Small intestine (tissue), 7 donors: Measurements from ENCODE around the gene NECTIN1. TPM values are rescaled to one million over a fixed set of nuclear protein-coding genes. Genes with fewer than 3 reads are reported as not detected.

Experiments
- DNase-seq, 2 donors: peaks; one replicate each; pipeline versions ENCODE4 v3.0.0 to v3.0.0-alpha.2; 2013
- FAIRE-seq: peaks from 2 replicates; lab custom pipeline; 2012; peaks lifted over from hg19 to GRCh38; lab: Jason Lieb, UNC
- H3K27ac ChIP-seq, 3 donors: one replicate each; pipeline ENCODE4 v1.5.1; 2013; ENCODE audit warnings: low read length in 2 of 3, mild to moderate bottlenecking in 2 of 3, control low read depth in 1 of 3, inconsistent platforms in 1 of 3, low read depth in 1 of 3, moderate library complexity in 1 of 3
- H3K27me3 ChIP-seq, 3 donors: one replicate each; pipeline ENCODE4 v1.6.1; 2013; ENCODE audit warnings: low read length in 3 of 3, inconsistent platforms in 1 of 3; ENCODE audit not compliant: control insufficient read depth in 3 of 3, insufficient read depth in 3 of 3
- H3K36me3 ChIP-seq, 3 donors: one replicate each; pipeline ENCODE4 v1.6.1; 2013; ENCODE audit warnings: low read length in 3 of 3, inconsistent platforms in 1 of 3, low read depth in 1 of 3, mild to moderate bottlenecking in 1 of 3, moderate library complexity in 1 of 3; ENCODE audit not compliant: control insufficient read depth in 3 of 3, insufficient read depth in 2 of 3
- H3K4me1 ChIP-seq, 3 donors: one replicate each; pipeline ENCODE4 v1.6.1; 2013; ENCODE audit warnings: low read length in 2 of 3, inconsistent platforms in 1 of 3, low read depth in 1 of 3, mild to moderate bottlenecking in 1 of 3, moderate library complexity in 1 of 3; ENCODE audit not compliant: control insufficient read depth in 3 of 3, insufficient read depth in 2 of 3
- H3K4me3 ChIP-seq, 3 donors: one replicate each; pipeline ENCODE4 v1.5.1; 2013; ENCODE audit warnings: low read length in 3 of 3, control low read depth in 1 of 3, inconsistent platforms in 1 of 3, low read depth in 1 of 3, mild to moderate bottlenecking in 1 of 3, moderate library complexity in 1 of 3
- H3K9me3 ChIP-seq, 2 donors: one replicate each; pipeline ENCODE4 v1.6.1; 2013; ENCODE audit warnings: low read depth in 1 of 2, low read length in 1 of 2; ENCODE audit not compliant: control insufficient read depth in 2 of 2, insufficient read depth in 1 of 2
- WGBS, 3 donors: extraction: QIAGEN DNeasy Blood & Tissue Kit; methylation state at CpG; one replicate each; pipeline ENCODE4 v1.1.7; 2013; 5-methylcytosine and 5-hydroxymethylcytosine counted together
- polyA plus RNA-seq, 4 donors: library from polyadenylated mRNA; stranded (reverse) in 3 of 4; unstranded in 1 of 4; fragments of 200-250 nt in 3 of 4; fragments of 120-200 nt in 1 of 4; gene quantifications; one replicate each; pipeline versions ENCODE4 v1.2.1 to v1.2.3, GENCODE V29; 2013
- donor health status: healthy with polysubstance abuse.
- donor health status: control.
- donor health status: control.
- donor health status: Bipolar disorder and iron deficiency.
- donor health status: healthy.

Gene NECTIN1
- polyA plus RNA-seq, 4 donors = 2.7 to 32.8 (median 11.7) TPM

DNA sequence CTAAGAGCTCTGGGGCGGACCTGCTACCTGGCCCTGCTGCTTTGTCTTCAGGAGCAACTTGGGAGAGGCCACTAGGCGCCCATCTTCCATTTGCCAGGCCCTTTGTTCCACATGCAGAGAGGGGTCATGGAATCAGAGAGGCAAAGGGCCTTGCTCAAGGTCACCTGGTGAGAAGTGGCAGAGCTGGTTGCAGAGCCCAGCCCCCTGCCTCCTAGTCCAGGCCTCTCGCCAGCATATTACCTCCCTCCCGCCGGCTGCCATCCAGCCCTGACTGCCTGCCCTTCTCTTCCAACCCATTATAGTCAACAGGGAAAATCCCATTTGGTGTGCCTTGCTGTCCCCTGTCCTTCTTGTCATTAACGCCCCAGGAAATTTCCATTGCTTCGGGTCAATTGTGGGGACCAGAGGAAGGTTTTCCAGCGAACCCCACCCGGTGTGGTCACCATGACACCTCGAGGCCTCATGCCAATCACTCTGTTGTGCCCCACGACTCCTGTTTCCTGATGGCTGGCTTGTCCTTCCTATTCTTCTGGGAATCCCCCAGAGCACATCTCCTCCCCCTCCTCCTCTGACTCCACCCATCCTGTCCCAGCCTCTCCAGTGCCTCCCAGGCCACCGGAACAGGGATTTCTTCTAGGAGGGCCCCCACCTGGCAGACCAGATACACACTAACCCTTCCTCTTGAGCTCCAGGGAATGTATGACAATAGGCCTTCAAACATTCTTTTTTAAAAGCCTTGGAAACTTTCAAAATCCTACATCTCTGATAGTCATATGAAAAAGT is 77.0 kb downstream of the NECTIN1 start:
- peaks cover 0 to 4% (median 0%) of the 10 kb centered on the region in 3 donors for H3K27me3 ChIP-seq
- H3K27ac ChIP-seq = no peak overlapping the region
- no peak overlapping the region for H3K4me3 ChIP-seq
- DNase-seq = no peak
- H3K4me1 ChIP-seq = no peaks in the 10 kb centered on the region
- H3K9me3 ChIP-seq = no peaks in the 10 kb centered on the region
- no peak for FAIRE-seq
- no peaks in the 10 kb centered on the region for H3K36me3 ChIP-seq
- 73 to 85% (median 80%) methylated on average over 12 of the region's 12 CpGs for WGBS, 3 donors

DNA sequence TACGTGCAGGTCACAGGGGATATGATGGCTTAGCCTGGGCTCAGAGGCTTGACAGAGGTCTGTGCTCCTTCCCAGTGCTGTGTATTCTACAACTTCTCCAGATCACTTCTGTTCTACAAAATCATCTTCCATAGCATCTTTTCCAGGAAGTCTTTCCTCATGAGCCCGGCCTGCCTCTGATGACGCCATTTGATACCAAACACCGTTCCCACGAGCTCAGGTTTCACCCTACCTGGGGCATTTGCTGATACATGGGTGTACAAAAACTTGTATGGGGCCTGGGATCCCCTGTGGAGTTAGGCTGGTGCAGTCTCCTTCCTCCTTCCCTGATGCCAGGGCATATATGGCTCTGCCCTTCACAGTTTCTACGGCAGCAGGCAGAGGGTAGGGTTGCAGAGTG is 78.7 kb downstream of the NECTIN1 start:
- no peak for DNase-seq
- H3K4me1 ChIP-seq = no peaks in the 10 kb centered on the region
- H3K27me3 ChIP-seq = peaks cover 0 to 2% (median 0%) of the 10 kb centered on the region in 3 donors
- H3K9me3 ChIP-seq = no peaks in the 10 kb centered on the region
- H3K4me3 ChIP-seq = no peak overlapping the region
- no peak overlapping the region for H3K27ac ChIP-seq
- 69 to 77% (median 70%) methylated on average over 6 of the region's 6 CpGs for WGBS, 3 donors
- no peaks in the 10 kb centered on the region for H3K36me3 ChIP-seq
- FAIRE-seq = no peak

DNA sequence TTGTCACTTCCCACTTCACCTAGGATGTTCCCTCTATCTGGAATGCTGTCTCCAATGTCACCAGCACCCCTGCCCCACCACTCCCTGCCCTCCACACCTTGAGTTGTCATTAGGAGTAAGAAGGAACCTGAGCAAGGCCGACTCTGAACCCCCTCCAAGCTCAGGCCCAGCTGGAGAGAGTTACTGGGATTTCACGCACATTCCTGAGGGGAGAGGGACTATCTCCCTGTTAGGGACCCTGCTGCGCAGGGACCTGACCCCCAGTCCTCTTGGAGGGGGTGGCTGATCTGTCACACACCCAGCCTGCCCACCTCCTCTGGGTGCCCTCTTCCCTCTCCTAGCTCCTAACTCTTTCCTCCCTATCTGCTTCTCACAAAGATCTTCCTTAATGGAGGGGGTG is 81.7 kb downstream of the NECTIN1 start:
- H3K9me3 ChIP-seq = no peaks in the 10 kb centered on the region
- no peak overlapping the region for H3K4me3 ChIP-seq
- no peaks in the 10 kb centered on the region for H3K4me1 ChIP-seq
- FAIRE-seq (no peak), DNase-seq (no peak)
- peaks cover 0 to 2% (median 0%) of the 10 kb centered on the region in 3 donors for H3K27me3 ChIP-seq
- WGBS, 3 donors = 65 to 89% (median 78%) methylated on average over 3 of the region's 3 CpGs
- H3K36me3 ChIP-seq = no peaks in the 10 kb centered on the region
- no peak overlapping the region for H3K27ac ChIP-seq

DNA sequence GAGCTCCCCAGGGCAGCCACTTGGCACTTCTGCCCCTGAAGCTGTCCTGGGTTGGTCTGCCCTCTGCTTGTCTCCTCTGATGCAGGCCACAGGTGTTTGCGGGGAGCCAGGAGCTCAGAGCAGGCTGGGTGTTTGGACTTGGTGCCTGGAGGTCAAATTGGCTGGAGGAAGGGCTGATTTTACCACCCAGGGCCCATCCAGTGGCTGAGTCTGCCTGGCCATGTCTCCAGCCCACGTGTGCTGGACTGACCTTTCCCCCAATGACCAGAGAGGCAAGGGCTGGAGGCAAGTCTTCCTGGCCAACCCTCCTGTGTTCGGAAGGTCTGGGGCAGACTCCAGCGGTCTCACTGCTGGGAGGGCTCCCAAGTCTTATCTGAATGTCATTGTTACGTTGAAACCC is 84.0 kb downstream of the NECTIN1 start:
- Histone ChIP-seq H3K9me3 (no peaks in the 10 kb centered on the region), H3K4me1 (no peaks in the 10 kb centered on the region), H3K27ac (no peak overlapping the region), H3K27me3 (no peaks in the 10 kb centered on the region), H3K36me3 (no peaks in the 10 kb centered on the region), H3K4me3 (no peak overlapping the region)
- DNase-seq = no peak
- no peak for FAIRE-seq
- 73 to 83% (median 77%) methylated on average over 5 of the region's 5 CpGs for WGBS, 3 donors

DNA sequence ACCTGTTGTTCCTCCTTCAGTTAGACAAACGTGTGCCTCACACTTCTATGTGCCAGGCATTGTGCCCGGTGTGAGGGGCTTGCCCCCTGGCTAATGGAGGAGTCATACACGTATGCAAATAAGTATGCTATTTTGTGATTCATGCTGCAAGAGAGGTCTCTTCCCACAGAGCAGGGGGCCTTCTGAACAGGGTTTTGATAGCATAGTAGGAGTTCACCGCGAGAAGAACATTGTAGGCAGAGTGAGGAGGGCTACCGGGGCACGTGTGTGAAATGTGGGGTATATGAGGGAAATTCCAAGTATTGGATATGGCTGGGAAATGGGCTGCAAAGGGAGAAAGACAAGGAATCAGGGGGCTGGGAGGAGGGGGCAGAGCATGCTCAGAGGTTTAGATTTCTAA is 84.5 kb downstream of the NECTIN1 start:
- 86 to 94% (median 87%) methylated on average over 7 of the region's 7 CpGs for WGBS, 3 donors
- FAIRE-seq (no peak), DNase-seq (no peak)
- Histone ChIP-seq H3K27ac (no peak overlapping the region), H3K4me3 (no peak overlapping the region), H3K4me1 (no peaks in the 10 kb centered on the region), H3K27me3 (no peaks in the 10 kb centered on the region), H3K9me3 (no peaks in the 10 kb centered on the region), H3K36me3 (no peaks in the 10 kb centered on the region)

DNA sequence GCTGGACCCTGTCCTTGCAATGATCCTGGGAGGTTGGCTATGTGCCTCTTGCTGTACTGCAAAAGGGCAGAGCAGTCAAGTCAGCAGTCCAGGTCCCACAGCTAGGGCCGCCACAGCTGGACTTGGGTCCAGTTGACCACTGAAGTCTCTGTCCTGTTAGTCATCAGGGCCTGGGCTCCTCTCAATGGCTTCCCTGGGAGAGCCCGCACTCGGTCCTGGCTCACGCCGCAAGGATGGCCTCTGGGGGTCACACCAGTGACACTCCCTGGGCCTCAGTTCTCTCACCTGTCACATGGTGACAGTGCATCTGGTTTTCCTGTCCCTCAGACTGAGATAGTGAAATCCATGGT is 85.1 kb downstream of the NECTIN1 start:
- Histone ChIP-seq H3K36me3 (no peaks in the 10 kb centered on the region), H3K9me3 (no peaks in the 10 kb centered on the region), H3K4me3 (no peak overlapping the region), H3K4me1 (no peaks in the 10 kb centered on the region), H3K27ac (no peak overlapping the region), H3K27me3 (no peaks in the 10 kb centered on the region)
- DNase-seq (no peak), FAIRE-seq (no peak)
- WGBS, 3 donors = 92 to 98% (median 93%) methylated on average over 5 of the region's 5 CpGs

DNA sequence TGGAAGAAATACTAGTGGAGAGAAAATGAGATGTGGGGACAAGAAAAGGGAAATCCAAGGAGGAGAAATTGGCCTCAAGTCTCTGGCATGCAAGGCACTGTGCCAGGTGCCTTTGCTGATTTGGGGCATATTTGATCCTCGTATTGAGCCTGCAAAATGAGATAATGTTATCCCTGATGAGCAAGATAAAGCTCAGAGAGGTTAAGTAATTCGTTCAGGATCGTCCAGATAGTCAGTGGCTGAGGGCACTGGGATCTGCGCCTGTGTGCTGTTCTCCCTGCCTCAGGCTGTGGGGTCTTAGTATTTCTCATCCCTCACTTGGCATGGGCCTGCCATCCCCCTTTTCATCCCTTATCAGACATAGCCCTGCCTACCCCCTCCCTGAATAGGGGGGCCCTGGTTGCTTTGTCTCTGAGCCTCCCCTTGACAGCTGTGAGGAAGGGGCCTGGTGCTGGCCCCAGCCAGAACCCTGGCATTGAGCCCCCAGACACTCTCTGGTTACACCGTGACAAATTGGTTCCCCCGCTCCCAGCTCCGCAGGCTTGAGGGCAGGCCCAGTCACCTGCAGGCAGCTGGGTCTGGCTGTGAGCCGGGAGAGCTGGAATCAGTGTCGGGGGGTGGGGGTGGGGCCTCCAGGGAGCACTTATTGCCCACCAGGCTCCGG is 85.7 kb downstream of the NECTIN1 start:
- DNase-seq (no peak), FAIRE-seq (no peak)
- Histone ChIP-seq H3K36me3 (no peaks in the 10 kb centered on the region), H3K4me3 (no peak overlapping the region), H3K27me3 (no peaks in the 10 kb centered on the region), H3K4me1 (no peaks in the 10 kb centered on the region), H3K9me3 (no peaks in the 10 kb centered on the region), H3K27ac (no peak overlapping the region)
- 79 to 88% (median 85%) methylated on average over 10 of the region's 10 CpGs for WGBS, 3 donors

DNA sequence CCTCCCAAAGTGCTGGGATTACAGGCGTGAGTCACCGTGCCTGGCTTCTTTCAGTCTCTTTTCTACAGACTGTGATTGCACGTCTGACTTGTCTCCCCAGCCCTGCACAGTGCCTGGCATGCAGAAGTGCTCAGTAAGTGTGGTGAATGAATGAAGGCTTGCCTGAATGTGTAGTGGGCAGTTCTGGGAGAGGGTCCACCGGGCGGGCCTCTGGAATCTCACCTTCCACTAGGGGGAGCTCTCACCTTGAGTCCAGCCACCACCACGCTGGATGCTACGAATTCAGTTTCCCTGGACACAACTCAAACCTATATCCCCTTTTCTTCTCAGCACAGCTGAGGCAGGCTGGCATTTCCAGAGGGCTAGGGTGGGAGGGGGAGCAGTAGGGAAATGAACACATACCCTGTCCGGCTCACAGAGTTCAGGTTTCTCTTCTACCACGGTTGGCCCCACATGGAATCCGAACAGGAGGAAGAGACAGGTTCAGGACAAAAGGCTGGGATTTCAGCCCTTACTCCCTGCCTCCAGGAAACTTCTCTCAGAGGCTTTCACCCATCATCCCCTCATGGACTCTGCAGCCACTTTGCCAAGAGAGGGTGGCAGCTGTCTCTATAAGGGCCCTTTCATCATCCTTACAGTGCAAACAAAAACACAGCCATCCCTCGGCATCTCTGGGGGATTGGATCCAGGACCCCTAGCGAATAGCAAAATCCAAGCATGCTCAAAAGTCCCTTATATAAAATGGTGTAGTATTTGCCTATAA is 86.8 kb downstream of the NECTIN1 start:
- no peaks in the 10 kb centered on the region for H3K4me1 ChIP-seq
- no peaks in the 10 kb centered on the region for H3K36me3 ChIP-seq
- 52 to 64% (median 55%) methylated on average over 11 of the region's 12 CpGs for WGBS, 3 donors
- H3K9me3 ChIP-seq = no peaks in the 10 kb centered on the region
- FAIRE-seq (no peak), DNase-seq (peak; percentile 37 to 47)
- H3K27ac ChIP-seq = no peak overlapping the region
- H3K27me3 ChIP-seq = no peaks in the 10 kb centered on the region
- H3K4me3 ChIP-seq = no peak overlapping the region
